C4-2B (cell line): ENCODE measurements around the gene TEAD3.

ENCODE experiments used
- H3K27ac ChIP-seq: fragments of 450-650 bp; 2 replicates; pipeline ENCODE4 v1.5.1; 2017
- ZFX ChIP-seq: fragments of 450-650 bp; IDR thresholded peaks from 2 replicates; pipeline ENCODE4 v1.6.1; 2017
- TF ChIP-seq, protein P1 (sequence below): fragments of 450-650 bp; conservative IDR thresholded peaks from 2 replicates; pipeline ENCODE4 v1.5.1; 2017; ENCODE audit warnings: mild to moderate bottlenecking

TEAD3 gene

DNA sequence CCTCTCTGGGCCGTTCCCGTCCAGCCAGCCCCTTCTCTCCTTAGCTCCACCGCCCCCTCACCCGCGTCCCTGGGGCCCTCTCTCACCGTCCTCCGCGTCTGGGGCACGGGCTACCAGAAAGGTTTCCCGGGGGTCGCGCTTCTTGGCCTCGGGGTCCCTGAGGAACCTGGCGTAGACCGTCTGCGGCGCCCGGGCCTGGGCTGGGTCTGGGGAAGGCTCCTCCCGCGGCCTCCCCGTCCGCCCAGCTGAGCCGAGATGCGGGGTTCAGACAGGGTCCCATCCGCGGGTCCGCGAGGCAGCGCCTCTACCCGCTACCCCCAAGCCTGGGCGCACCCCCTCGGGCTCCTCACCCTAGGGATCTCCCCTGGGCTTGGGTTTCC lies 14.7 kb upstream of the TEAD3 start:
- H3K27ac ChIP-seq: no peak overlapping the region
- TF ChIP-seq, protein P1, sequence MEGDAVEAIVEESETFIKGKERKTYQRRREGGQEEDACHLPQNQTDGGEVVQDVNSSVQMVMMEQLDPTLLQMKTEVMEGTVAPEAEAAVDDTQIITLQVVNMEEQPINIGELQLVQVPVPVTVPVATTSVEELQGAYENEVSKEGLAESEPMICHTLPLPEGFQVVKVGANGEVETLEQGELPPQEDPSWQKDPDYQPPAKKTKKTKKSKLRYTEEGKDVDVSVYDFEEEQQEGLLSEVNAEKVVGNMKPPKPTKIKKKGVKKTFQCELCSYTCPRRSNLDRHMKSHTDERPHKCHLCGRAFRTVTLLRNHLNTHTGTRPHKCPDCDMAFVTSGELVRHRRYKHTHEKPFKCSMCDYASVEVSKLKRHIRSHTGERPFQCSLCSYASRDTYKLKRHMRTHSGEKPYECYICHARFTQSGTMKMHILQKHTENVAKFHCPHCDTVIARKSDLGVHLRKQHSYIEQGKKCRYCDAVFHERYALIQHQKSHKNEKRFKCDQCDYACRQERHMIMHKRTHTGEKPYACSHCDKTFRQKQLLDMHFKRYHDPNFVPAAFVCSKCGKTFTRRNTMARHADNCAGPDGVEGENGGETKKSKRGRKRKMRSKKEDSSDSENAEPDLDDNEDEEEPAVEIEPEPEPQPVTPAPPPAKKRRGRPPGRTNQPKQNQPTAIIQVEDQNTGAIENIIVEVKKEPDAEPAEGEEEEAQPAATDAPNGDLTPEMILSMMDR: no peak
- no peak for TF ChIP-seq ZFX

DNA sequence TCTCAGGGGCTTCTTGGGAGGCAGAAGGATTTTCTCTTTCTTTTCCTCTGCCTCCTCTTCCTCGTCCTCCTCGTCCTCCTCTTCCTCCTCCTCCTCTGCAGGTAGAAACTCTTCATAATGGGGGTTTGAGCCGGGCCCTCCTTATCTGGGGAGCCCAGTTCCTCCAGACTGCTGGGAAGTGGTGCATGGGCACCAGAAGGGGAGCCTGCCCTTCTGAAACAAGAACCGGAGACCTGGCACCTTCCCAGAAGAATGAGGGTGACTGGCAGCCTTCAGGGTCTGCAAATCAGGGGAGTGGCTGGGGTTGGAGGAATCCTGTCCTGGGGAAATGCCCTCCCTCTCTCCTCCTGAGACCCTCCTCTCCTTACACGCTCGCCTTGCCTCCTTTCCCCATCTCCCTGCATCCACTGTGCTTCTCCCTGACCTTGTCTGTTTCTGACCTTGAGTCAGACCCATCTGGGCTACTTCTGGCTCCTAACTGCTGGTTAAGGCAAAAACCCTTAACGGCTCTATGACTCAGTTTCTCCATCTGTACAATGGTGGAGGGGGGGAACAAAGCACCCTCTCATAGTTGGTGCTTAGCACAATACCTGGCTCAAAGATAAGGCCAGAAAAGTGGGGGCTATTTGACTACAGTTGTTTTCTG lies 14.2 kb upstream of the TEAD3 start:
- TF ChIP-seq ZFX: no peak
- TF ChIP-seq, protein P1: no peak
- no peak overlapping the region for H3K27ac ChIP-seq

DNA sequence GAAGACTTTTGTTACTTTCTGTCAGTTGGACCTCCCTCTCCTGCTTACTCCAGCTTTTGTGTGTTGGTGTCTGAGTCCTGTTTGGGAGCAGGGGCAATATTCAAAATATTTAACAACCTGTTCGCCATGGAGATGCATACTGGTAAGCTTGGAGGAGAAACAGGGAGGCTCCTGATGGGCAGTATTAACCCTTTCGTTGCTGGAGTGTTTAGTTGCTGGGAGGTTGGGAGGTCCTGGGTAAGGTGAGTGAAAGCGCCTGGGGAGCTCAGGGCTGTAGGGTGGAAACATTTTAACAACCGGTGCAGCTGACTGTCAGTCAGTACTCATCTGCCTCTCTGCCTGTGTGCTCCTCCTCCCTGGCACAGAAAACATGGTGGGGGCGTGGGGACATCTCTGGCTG lies 11.7 kb upstream of the TEAD3 start:
- TF ChIP-seq, protein P1: no peak
- no peak for TF ChIP-seq ZFX

DNA sequence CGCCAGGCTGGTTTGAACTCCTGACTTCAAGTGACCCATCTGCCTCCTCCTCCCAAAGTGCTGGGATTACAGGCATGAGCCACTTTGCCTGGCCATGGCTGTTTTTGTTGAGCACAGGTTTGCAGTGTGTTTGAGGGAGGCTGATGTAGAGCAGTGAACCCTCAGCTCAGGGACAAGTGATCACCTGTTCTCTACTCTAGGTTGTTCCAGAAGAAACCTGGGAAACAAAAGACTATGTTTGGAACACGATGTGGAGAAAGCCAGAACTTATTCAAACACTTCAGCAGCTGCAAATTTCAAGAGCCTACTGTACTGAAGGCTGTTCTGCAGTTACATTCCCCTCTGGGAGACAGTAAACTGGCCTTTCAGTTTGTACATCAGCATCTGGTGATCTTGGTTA lies 11.1 kb upstream of the TEAD3 start:
- H3K27ac ChIP-seq: no peak overlapping the region
- TF ChIP-seq, protein P1: no peak
- TF ChIP-seq ZFX: no peak

More for the DNA sequence above, 11.7 kb upstream of the TEAD3 start:
- H3K27ac ChIP-seq: no peak overlapping the region

DNA sequence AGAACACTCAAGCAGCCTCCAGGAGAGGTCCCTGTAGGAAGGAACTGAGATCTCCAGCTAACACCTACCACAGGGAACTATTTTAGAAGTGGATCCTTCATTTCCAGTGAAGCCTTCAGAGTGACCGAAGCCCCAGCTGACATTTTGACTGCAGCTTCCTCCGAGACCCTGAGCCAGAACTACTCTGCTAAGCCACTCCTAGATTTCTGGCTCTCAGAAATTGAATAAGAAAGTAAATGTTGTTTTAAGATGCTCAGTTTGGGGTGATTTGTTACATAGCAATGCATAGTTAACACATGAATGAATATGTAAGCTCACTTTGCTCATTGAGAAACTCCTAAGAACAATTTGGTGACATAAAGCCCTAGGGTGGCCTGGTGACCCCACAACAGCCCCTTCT lies 10.3 kb upstream of the TEAD3 start:
- no peak for TF ChIP-seq ZFX
- TF ChIP-seq, protein P1: no peak
- H3K27ac ChIP-seq: no peak overlapping the region

DNA sequence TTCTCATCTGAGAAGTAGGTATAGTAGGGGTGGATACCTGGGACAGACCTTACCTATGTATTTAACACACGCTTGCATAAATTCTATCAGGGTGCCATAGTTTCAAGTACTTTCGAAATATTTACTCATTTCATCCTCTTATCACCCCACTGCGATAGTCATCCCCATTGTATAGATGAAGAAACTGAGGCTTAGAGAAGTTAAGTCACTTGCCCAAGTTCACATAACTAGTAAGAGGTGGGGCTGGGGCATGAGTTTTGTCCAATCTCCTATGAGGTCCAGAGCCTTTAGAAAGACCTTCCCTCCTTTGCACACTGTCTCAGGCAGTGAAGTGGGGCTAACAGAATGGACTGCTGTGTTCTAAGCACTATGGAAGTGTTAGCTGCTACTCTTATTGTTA lies 9.7 kb upstream of the TEAD3 start:
- TF ChIP-seq, protein P1: no peak
- no peak for TF ChIP-seq ZFX
- no peak overlapping the region for H3K27ac ChIP-seq

DNA sequence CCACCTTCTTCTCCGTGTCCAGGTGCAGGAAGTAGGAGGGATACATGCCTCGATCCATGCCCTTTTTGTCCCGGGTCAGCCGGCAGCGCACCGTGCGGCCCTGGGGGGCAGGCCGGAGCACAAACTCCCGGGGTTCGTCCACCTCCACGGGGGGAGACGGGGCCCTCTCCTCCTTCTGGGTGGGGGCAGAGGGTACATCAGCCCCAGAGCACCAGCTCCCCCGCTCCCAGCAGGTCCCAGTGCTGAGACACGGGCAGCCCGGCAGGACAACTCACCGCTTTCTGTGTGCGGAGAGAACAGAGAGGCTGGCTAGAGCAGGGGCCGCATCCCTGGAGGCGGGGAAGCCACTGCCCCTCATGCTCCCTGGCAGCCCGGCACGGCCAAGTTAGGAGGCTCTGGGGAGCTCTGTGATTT lies 9.1 kb upstream of the TEAD3 start:
- H3K27ac ChIP-seq: no peak overlapping the region
- TF ChIP-seq, protein P1: no peak
